DND-41 (cell line): ENCODE results near the gene TLX3.

ENCODE experiments used
- EZH2 ChIP-seq: IDR thresholded peaks from 3 replicates; pipeline ENCODE4 v1.6.1; 2012; ENCODE audit warnings: borderline replicate concordance, low read depth, mild to moderate bottlenecking, moderate library complexity, low read length, inconsistent platforms; ENCODE audit not compliant: severe bottlenecking
- TF ChIP-seq, protein P1 (sequence below): IDR thresholded peaks from 2 replicates; pipeline ENCODE4 v1.5.1; 2012; ENCODE audit warnings: borderline replicate concordance, low read length, moderate library complexity, mild to moderate bottlenecking; ENCODE audit not compliant: poor library complexity, severe bottlenecking; ENCODE audit errors: extremely low read depth

DNA sequence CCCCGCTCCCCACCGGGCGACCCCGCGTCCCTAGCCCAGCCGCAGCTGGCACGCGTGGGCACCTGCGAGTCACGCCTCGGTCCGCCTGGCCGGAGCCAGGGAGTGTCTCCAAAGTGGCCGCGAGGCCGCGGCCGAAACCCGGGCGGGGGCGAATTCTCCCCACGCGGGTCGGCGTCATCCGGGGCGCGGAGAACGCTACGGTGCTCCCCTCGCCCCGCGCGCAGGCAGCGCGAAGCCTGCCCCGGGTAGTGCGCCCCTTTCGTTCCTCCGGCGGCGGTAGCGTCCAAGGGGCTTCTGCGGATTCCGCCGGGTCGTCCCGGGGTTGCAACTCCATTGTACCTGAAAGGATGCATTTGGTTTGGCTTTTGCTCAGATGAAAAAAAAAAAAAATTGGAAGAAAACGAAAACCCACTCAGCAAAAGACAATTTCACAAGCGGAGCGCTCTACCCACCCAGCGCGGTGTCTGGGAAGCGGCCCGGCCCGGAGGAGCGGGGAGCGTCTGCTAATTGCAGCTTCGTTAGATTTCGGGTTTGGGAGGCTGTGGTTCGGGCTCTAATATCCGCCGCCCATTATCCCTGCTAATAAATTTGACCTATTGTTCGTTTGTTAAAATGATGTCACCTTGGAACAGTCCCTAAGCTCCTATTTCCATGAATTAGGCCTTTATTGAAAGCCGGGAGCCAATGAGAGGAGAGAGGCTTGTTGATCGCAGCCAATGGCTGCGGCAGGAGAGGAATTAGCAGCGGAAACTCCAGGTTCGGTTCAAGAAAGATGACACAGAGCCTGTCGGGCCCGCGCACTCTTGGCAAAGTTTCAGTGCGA is at the start of gene TLX3:
- TF ChIP-seq, protein P1, sequence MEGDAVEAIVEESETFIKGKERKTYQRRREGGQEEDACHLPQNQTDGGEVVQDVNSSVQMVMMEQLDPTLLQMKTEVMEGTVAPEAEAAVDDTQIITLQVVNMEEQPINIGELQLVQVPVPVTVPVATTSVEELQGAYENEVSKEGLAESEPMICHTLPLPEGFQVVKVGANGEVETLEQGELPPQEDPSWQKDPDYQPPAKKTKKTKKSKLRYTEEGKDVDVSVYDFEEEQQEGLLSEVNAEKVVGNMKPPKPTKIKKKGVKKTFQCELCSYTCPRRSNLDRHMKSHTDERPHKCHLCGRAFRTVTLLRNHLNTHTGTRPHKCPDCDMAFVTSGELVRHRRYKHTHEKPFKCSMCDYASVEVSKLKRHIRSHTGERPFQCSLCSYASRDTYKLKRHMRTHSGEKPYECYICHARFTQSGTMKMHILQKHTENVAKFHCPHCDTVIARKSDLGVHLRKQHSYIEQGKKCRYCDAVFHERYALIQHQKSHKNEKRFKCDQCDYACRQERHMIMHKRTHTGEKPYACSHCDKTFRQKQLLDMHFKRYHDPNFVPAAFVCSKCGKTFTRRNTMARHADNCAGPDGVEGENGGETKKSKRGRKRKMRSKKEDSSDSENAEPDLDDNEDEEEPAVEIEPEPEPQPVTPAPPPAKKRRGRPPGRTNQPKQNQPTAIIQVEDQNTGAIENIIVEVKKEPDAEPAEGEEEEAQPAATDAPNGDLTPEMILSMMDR = no peak
- TF ChIP-seq EZH2 = no peak
